HG03108 (cell line): ENCODE data around the gene RNF135.
"Not testable (repeated sequence)": the region's sequence is repeated elsewhere in the genome, so short reads cannot be mapped to it uniquely, and the experiment has no call there.

Experiments used
- ATAC-seq: cut with Tn5 transposase; IDR thresholded peaks from one replicate; pipeline ENCODE4 v1.9.1; 2021; ENCODE audit warnings: moderate library complexity; ENCODE audit not compliant: unreplicated experiment

RNF135 gene, protein sequence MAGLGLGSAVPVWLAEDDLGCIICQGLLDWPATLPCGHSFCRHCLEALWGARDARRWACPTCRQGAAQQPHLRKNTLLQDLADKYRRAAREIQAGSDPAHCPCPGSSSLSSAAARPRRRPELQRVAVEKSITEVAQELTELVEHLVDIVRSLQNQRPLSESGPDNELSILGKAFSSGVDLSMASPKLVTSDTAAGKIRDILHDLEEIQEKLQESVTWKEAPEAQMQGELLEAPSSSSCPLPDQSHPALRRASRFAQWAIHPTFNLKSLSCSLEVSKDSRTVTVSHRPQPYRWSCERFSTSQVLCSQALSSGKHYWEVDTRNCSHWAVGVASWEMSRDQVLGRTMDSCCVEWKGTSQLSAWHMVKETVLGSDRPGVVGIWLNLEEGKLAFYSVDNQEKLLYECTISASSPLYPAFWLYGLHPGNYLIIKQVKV

DNA sequence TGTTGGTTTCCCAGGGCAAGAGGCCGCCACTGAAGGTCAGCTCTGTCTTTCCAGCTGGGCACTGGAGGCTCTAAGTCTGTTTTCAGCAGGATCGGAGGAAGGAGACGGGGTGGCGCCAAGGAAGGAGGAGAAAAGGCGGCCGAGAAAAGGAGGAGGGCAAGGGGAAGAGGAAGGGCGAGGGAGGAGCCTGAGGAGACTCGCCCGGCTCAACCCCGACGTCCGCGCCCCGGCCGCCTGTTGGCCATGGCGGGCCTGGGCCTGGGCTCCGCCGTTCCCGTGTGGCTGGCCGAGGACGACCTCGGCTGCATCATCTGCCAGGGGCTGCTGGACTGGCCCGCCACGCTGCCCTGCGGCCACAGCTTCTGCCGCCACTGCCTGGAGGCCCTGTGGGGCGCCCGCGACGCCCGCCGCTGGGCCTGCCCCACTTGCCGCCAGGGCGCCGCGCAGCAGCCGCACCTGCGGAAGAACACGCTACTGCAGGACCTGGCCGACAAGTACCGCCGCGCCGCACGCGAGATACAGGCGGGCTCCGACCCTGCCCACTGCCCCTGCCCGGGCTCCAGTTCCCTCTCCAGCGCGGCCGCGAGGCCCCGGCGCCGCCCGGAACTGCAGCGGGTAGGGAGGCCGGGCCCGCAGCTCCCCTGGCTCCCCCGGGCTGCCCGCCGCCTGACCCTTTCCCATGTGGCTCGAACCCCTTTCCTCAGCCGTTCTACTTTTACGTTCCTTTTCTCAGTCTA, at the start of gene RNF135:
TSS of gene RNF135 (plus strand) at position 209 of the 737 bp plus-strand sequence. CDS start at position 244, 35 bp downstream.
- peak; percentile 58 for ATAC-seq

DNA sequence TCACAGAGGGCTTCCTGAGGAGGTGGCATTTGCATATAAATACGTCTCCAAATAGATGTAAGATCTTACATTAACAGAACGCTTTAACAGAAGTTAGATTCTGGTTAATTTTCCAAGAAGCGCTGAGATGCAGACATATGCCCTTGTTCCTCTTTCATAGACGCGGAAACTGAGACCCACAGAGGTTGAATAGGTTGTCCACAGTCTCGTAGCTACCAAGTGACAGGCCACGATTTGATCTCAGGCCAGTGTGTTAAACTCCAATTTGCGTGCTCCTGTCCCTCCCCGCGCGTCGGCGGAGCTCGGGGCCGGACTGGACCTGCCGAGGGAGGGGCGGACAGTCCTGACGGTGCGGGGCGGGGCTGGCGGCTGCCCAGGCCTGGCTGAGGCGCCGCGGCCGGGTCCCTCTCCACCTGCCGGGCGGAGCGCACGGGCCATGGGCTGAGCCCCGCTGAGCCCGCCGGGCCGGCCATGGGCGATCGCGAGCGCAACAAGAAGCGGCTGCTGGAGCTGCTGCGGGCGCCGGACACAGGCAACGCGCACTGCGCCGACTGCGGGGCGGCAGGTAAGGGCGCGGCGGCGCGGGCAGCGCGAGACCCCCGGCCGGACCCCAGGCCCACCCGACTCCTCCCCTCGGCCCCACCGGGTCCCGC, 49.2 kb upstream of the RNF135 start, which contains the start of gene ADAP2:
TSS of gene ADAP2 (plus strand) at position 402 of the 653 bp plus-strand sequence. CDS start at position 472, 70 bp downstream.
- ATAC-seq: no peak

GRCh38 chr17:30922235-30923030, 48.4 kb upstream of the RNF135 start:
- no peak for ATAC-seq

GRCh38 chr17:30924341-30924740, 46.5 kb upstream of the RNF135 start:
- no peak for ATAC-seq

DNA sequence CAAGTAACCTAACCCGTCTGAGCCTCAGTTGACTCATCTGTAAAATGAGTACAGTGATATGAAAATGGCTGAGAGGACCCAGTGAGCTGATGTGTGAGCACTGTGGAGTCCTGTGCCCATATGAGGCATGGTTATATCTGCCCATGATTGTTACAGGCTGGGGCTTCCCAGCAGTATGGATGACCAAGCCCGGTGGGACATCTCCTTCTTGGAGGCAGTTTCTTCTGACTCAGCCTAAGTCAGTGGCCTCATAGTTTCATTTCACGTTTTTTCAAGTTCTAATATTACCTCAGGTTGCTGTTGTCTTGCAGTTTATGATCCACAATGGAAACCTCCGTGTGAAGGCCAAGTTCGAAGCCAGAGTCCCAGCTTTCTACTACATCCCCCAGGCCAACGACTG, 44.3 kb upstream of the RNF135 start:
- ATAC-seq: no peak

GRCh38 chr17:30927756-30928155, 43.1 kb upstream of the RNF135 start:
- ATAC-seq: no peak

DNA sequence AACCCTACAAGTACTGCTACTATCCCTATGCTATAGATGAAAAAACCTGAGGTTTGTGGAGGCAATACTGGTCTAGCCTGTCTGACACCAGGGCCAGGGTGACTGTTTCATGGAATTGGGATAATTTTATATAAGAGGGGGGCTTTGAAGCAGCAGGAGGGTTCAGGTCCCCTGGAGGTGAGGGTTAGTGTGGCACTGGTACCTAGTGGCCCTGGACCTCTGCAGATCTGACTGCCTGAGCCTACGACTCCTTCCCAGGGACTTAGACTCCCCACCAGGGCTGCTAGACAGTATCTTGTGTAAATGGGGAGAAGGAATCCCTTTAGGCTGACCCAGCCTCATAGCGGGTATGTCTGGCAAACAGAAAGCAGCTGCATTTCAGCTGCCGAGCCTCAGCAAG, 42.3 kb upstream of the RNF135 start:
- ATAC-seq: no peak

DNA sequence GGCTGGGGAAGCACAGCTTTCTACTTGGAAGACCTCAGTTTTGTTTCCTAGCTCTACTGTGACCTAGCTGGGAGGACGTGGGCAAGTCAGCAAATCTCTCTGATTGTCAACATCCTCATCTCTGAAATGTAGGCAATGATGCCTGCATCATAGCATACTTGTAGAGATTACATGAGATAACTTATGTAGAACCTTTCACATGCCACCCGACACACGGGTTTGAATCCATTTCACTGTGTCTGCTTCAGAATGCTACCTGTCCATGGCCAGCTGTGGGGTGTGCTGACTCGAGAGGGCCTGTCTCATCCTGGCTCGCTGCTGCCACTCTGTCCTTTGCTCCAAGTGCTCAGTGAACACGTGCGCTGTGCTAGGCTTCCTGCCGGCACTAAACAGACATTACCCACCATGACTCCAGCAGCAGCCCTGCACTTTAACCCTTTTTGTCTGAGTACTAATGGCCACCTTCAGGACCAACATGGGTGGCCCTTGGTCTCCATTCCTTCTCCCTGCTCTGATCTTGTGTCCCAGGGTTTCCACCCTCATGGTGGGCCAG, 41.7 kb upstream of the RNF135 start:
- ATAC-seq: no peak

- not testable (repeated sequence) for ATAC-seq
Observed at GRCh38 chr17:30929861-30930260, 41.0 kb upstream of the RNF135 start.

- ATAC-seq: no peak
Observed at GRCh38 chr17:30930495-30930894, 40.3 kb upstream of the RNF135 start.

- not testable (repeated sequence) for ATAC-seq
Observed at GRCh38 chr17:30931582-30931981, 39.3 kb upstream of the RNF135 start.

DNA sequence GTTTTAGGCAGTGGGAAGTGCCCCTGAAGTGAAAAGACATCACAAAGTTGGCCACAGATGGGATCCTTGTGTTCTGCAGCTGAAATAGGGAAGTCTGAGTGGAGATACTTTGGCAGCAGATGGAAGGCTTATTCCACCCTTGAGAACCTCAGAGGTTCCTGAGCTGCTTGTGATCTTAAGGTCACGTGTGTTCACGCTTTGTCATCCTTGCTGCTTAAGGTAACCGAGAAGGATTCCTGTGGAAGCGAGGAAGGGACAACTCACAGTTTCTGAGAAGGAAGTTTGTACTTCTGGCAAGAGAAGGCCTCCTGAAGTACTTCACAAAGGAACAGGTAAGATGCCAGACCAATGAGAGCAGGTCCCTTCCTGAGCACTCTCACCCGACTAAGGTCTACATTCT, 36.9 kb upstream of the RNF135 start:
- ATAC-seq: no peak

GRCh38 chr17:30939051-30939689, 31.7 kb upstream of the RNF135 start:
- no peak for ATAC-seq

- no peak for ATAC-seq
Observed at GRCh38 chr17:30942308-30943079, 28.3 kb upstream of the RNF135 start.

- ATAC-seq: no peak
Observed at GRCh38 chr17:30947796-30948195, 23.0 kb upstream of the RNF135 start.

- ATAC-seq: no peak
Observed at GRCh38 chr17:30950189-30950588, 20.6 kb upstream of the RNF135 start.

DNA sequence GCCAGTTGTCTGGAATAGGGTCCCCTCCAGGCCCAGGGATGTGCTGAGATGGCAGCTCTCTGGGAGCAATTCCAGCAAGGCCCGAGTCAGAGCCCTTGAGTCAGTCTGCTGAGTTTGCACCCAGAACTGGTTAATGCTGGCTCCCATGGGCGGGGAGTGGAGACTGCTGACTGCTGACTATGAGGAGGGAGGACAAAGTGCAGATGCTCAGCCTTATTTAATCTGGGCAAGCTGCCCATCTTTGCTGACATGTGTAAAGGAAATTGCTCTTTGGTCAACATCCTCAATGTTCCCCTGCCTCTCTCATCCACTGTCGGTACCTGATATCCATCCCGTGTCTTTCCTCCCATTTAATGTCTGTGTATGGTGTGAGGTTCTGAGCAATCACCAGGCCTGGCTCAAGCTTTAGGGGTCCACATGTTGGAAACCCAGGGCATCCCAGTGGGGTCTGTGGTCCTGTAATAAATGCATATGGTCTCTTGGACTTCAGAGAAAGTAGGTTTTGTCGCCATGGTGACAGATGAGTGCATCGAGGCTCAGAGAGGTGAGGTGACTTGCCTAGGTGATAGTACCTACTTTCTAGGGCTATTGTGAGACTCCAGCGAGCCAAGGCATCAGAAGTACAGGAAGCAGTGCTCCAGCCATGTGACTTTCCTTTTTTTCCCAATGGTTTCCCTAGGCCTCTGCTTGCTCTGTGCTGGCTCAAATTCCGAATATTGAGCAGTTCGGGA, 20.0 kb upstream of the RNF135 start:
- no peak for ATAC-seq

GRCh38 chr17:30952638-30953393, 18.0 kb upstream of the RNF135 start:
- no peak for ATAC-seq
